ENCODE data around the gene GYPC.
"Not testable (repeated sequence)": the region's sequence is repeated elsewhere in the genome, so short reads cannot be mapped to it uniquely, and the experiment has no call there.

GYPC gene

GRCh38 chr2:126687503-126687902, 31.5 kb downstream of the GYPC start:
- Histone ChIP-seq H4K20me1 (ENCODE audit: insufficient read depth, low read length) (no peaks in the 10 kb centered on the region), H3K9ac (ENCODE audit: low read length) (no peak overlapping the region), H3K4me1 (ENCODE audit: insufficient read depth, low read length, severe bottlenecking) (no peaks in the 10 kb centered on the region), H3F3A (ENCODE audit: insufficient read depth, low read length) (no peaks in the 10 kb centered on the region), H3K9me3 (ENCODE audit: low read length) (no peaks in the 10 kb centered on the region), H3K79me2 (ENCODE audit: insufficient read depth, low read length) (no peaks in the 10 kb centered on the region), H2AFZ (ENCODE audit: low read length) (no peak overlapping the region), H3K27me3 (ENCODE audit: insufficient read depth, low read length) (no peaks in the 10 kb centered on the region), H3K36me3 (ENCODE audit: insufficient read depth, low read length) (no peaks in the 10 kb centered on the region), H3K4me3 (ENCODE audit: low read depth, low read length, poor library complexity, severe bottlenecking) (no peak overlapping the region), H3K27ac (ENCODE audit: low read depth, low read length, poor library complexity, severe bottlenecking) (no peak overlapping the region), H3K9me2 (ENCODE audit: low read depth, low read length) (no peaks in the 10 kb centered on the region), H3K4me2 (ENCODE audit: low read length) (no peak overlapping the region)
- TF ChIP-seq EZH2 (IDR thresholded peaks at IDR 0.05; ENCODE audit: borderline replicate concordance, low read length) (no peak), CTCF (IDR thresholded peaks at IDR 0.05; ENCODE audit: low read length) (no peak)

- not testable (repeated sequence) for H2AFZ ChIP-seq (ENCODE audit: low read length); H3F3A ChIP-seq (ENCODE audit: insufficient read depth, low read length); H3K9me2 ChIP-seq (ENCODE audit: low read depth, low read length); H3K27ac ChIP-seq (ENCODE audit: low read depth, low read length, poor library complexity, severe bottlenecking); H4K20me1 ChIP-seq (ENCODE audit: insufficient read depth, low read length); H3K79me2 ChIP-seq (ENCODE audit: insufficient read depth, low read length); H3K9ac ChIP-seq (ENCODE audit: low read length); H3K9me3 ChIP-seq (ENCODE audit: low read length); H3K4me1 ChIP-seq (ENCODE audit: insufficient read depth, low read length, severe bottlenecking); H3K27me3 ChIP-seq (ENCODE audit: insufficient read depth, low read length); H3K4me2 ChIP-seq (ENCODE audit: low read length); H3K4me3 ChIP-seq (ENCODE audit: low read depth, low read length, poor library complexity, severe bottlenecking); H3K36me3 ChIP-seq (ENCODE audit: insufficient read depth, low read length)
These were observed 32.6 kb downstream of the GYPC start for GRCh38 chr2:126688594-126688993.

DNA sequence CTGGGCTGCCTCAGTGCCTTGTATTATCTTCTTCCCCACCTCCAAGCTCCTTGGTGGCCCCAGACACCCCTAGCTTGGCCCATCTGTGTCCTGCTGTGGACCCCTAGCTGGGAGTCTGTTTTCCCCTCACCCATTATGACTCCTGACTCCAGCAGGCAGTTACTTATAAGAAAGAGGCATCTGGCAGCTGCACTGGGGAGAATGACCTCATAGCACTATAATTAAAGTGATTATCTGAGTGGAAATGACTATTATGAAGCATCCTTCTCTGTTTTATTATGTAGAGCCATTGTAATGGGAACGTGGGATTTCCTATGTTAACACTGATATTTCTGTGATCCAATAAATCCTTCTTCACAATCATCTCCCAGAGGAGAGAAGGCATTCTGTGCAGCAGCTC, 36.3 kb downstream of the GYPC start:
- H3K36me3 ChIP-seq (ENCODE audit: insufficient read depth, low read length); H3K4me1 ChIP-seq (ENCODE audit: insufficient read depth, low read length, severe bottlenecking); H3K79me2 ChIP-seq (ENCODE audit: insufficient read depth, low read length); H3K4me3 ChIP-seq (ENCODE audit: low read depth, low read length, poor library complexity, severe bottlenecking); H2AFZ ChIP-seq (ENCODE audit: low read length); H3K27me3 ChIP-seq (ENCODE audit: insufficient read depth, low read length); H4K20me1 ChIP-seq (ENCODE audit: insufficient read depth, low read length); H3F3A ChIP-seq (ENCODE audit: insufficient read depth, low read length); H3K9me2 ChIP-seq (ENCODE audit: low read depth, low read length); H3K9ac ChIP-seq (ENCODE audit: low read length); H3K27ac ChIP-seq (ENCODE audit: low read depth, low read length, poor library complexity, severe bottlenecking); H3K9me3 ChIP-seq (ENCODE audit: low read length); H3K4me2 ChIP-seq (ENCODE audit: low read length): not testable (repeated sequence)

DNA sequence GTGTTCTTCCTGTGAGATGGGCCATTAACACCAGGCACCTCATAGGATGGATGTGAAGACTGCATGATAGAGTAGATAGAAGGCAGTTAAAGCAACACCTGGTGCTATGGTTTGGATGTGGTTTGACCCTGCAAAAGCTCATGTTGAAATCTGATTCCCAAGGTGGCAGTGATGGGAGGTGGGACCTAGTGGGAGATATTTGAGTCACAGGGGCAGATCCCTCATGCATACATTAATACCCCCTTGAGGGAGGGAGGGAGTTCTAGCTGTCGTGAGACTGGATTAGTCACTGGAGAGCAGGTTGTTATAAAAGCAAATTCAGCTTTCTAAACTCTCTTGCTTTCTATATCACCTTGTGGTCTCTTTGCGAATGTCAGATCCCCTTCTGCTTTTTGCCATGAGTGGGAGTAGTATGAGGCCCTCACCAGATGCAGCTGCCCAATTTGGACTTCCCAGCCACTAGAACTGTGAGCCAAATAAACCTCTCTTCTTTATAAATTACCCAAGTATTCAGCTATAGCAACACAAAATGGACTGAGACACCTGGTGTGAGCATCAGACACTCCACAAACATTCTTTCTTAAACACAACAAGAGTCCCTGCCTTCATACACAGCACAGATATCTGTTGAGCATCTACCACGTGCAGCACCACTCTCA, 37.1 kb downstream of the GYPC start:
- H4K20me1 ChIP-seq (ENCODE audit: insufficient read depth, low read length); H3K4me3 ChIP-seq (ENCODE audit: low read depth, low read length, poor library complexity, severe bottlenecking); H3K27me3 ChIP-seq (ENCODE audit: insufficient read depth, low read length); H3K4me1 ChIP-seq (ENCODE audit: insufficient read depth, low read length, severe bottlenecking); H3K4me2 ChIP-seq (ENCODE audit: low read length); H3K36me3 ChIP-seq (ENCODE audit: insufficient read depth, low read length); H3K79me2 ChIP-seq (ENCODE audit: insufficient read depth, low read length); H3K9me2 ChIP-seq (ENCODE audit: low read depth, low read length); H3K9me3 ChIP-seq (ENCODE audit: low read length); H3F3A ChIP-seq (ENCODE audit: insufficient read depth, low read length); H3K9ac ChIP-seq (ENCODE audit: low read length); H2AFZ ChIP-seq (ENCODE audit: low read length); H3K27ac ChIP-seq (ENCODE audit: low read depth, low read length, poor library complexity, severe bottlenecking): not testable (repeated sequence)
